GM21360 (cell line): ENCODE data around the gene CDC5L.
"Not testable (repeated sequence)": the region's sequence is repeated elsewhere in the genome, so short reads cannot be mapped to it uniquely, and the experiment has no call there.

Experiments used
- ATAC-seq: cut with Tn5 transposase; IDR thresholded peaks from one replicate; pipeline ENCODE4 v1.9.1; 2021; ENCODE audit warnings: mild to moderate bottlenecking, moderate library complexity; ENCODE audit not compliant: unreplicated experiment

CDC5L gene

GRCh38 chr6:44387346-44388134 is at the start of gene CDC5L:
Gene CDC5L, plus strand, starts transcription at chr6:44387706. Its CDS starts 118 bp downstream, at chr6:44387824.
- peak; percentile 88 for ATAC-seq

GRCh38 chr6:44338228-44339122 is 49.0 kb upstream of the CDC5L start:
- ATAC-seq = peak; percentile 57

GRCh38 chr6:44339301-44339700 is 48.2 kb upstream of the CDC5L start:
- no peak for ATAC-seq

- no peak for ATAC-seq
Measured at GRCh38 chr6:44339763-44340625, 47.5 kb upstream of the CDC5L start.

GRCh38 chr6:44341095-44341890 is 46.2 kb upstream of the CDC5L start:
- no peak for ATAC-seq

- no peak for ATAC-seq
Measured at GRCh38 chr6:44342052-44342451, 45.5 kb upstream of the CDC5L start.

- no peak for ATAC-seq
Measured at GRCh38 chr6:44342489-44342888, 45.0 kb upstream of the CDC5L start, which contains the start of gene SPATS1. Gene SPATS1, plus strand, starts transcription at chr6:44342650. Its CDS starts 446 bp downstream, at chr6:44343096.

GRCh38 chr6:44346818-44347217 is 40.7 kb upstream of the CDC5L start:
- not testable (repeated sequence) for ATAC-seq

- ATAC-seq = no peak
Measured at GRCh38 chr6:44349904-44350649, 37.4 kb upstream of the CDC5L start.

GRCh38 chr6:44350650-44350994 is 36.9 kb upstream of the CDC5L start:
- ATAC-seq = not testable (repeated sequence)

- ATAC-seq = no peak
Measured at GRCh38 chr6:44352259-44352658, 35.2 kb upstream of the CDC5L start.

GRCh38 chr6:44353336-44353735 is 34.2 kb upstream of the CDC5L start:
- ATAC-seq = no peak

- ATAC-seq = no peak
Measured at GRCh38 chr6:44355640-44356039, 31.9 kb upstream of the CDC5L start.

GRCh38 chr6:44356487-44356886 is 31.0 kb upstream of the CDC5L start:
- ATAC-seq = no peak

- no peak for ATAC-seq
Measured at GRCh38 chr6:44359973-44360372, 27.5 kb upstream of the CDC5L start.

GRCh38 chr6:44361947-44362346 is 25.6 kb upstream of the CDC5L start:
- no peak for ATAC-seq

- no peak for ATAC-seq
Measured at GRCh38 chr6:44363377-44363926, 24.1 kb upstream of the CDC5L start.

- ATAC-seq = no peak
Measured at GRCh38 chr6:44366781-44367180, 20.7 kb upstream of the CDC5L start.

GRCh38 chr6:44367681-44368080 is 19.8 kb upstream of the CDC5L start:
- ATAC-seq = no peak
